Measurements from ENCODE around the gene AQP12B. TPM values are rescaled to one million over a fixed set of nuclear protein-coding genes. Genes with fewer than 3 reads are reported as not detected.
"Not testable (repeated sequence)": the region's sequence is repeated elsewhere in the genome, so short reads cannot be mapped to it uniquely, and the experiment has no call there.

The AQP12B gene
- total RNA-seq, 3 donors from 2014 or later (not counting 1 experiment from before 2014, with no cell fraction given): not detected

GRCh38 chr2:240662681-240663080 is 20.0 kb downstream of the AQP12B start:
- no peak overlapping the region for H3K27ac Mint-ChIP-seq
- Histone ChIP-seq H3K4me1 (ENCODE audit: control insufficient read depth, insufficient read depth, low read length) (no peaks in the 10 kb centered on the region), H3K27ac (ENCODE audit: low read length) (no peak overlapping the region), H3K9me3 (ENCODE audit: control insufficient read depth, insufficient read depth, low read length) (peaks cover 3% of the 10 kb centered on the region), H3K4me3 (ENCODE audit: low read length) (no peak overlapping the region), H3K36me3 (ENCODE audit: control insufficient read depth, insufficient read depth, low read length) (no peaks in the 10 kb centered on the region), H3K27me3 (ENCODE audit: control insufficient read depth, insufficient read depth, low read length) (peaks cover 10% of the 10 kb centered on the region)
- peaks cover 18% of the 10 kb centered on the region for H3K36me3 Mint-ChIP-seq
- no peak overlapping the region for H3K4me3 Mint-ChIP-seq
- no peak for TF ChIP-seq CTCF (IDR thresholded peaks at IDR 0.05)
- H3K9me3 Mint-ChIP-seq: peaks cover 6 to 7% of the 10 kb centered on the region in 2 donors
- H3K27me3 Mint-ChIP-seq (ENCODE audit: low read depth in 2 of 2): peaks cover 28 to 49% of the 10 kb centered on the region in 2 donors
- intact Hi-C loops (cut with micrococcal nuclease): no loop called here
- WGBS (ENCODE audit: insufficient coverage): 96% methylated on average over 3 of the region's 3 CpGs
- no peaks in the 10 kb centered on the region for H3K4me1 Mint-ChIP-seq
- no peak for ATAC-seq
- DNase-seq: no peak

- DNase-seq; H3K27me3 ChIP-seq (ENCODE audit: control insufficient read depth, insufficient read depth, low read length); H3K36me3 ChIP-seq (ENCODE audit: control insufficient read depth, insufficient read depth, low read length); H3K27ac Mint-ChIP-seq; H3K9me3 Mint-ChIP-seq; H3K4me3 Mint-ChIP-seq; H3K36me3 Mint-ChIP-seq; H3K9me3 ChIP-seq (ENCODE audit: control insufficient read depth, insufficient read depth, low read length); H3K4me3 ChIP-seq (ENCODE audit: low read length); ATAC-seq; H3K27ac ChIP-seq (ENCODE audit: low read length): not testable (repeated sequence)
- peaks cover 18% of the 10 kb centered on the region for H3K4me1 ChIP-seq (ENCODE audit: control insufficient read depth, insufficient read depth, low read length)
- intact Hi-C loops (cut with micrococcal nuclease): loop anchor here (5.0 kb wide), 1 partner anchor 38 kb away; no protein-coding TSS in a partner anchor
- 100% methylated on average over 4 of the region's 7 CpGs for WGBS (ENCODE audit: insufficient coverage)
- H3K4me1 Mint-ChIP-seq: peaks cover 9 to 15% of the 10 kb centered on the region in 2 donors
- peaks cover 23 to 26% of the 10 kb centered on the region in 2 donors for H3K27me3 Mint-ChIP-seq (ENCODE audit: low read depth in 2 of 2)
Observed at GRCh38 chr2:240659883-240660282, 22.8 kb downstream of the AQP12B start.

- Mint-ChIP-seq H3K27me3 (ENCODE audit: low read depth in 2 of 2) (peaks cover 17 to 25% of the 10 kb centered on the region in 2 donors), H3K27ac (peak overlapping the region; percentile 50 to 82), H3K4me1 (peaks cover 9 to 21% of the 10 kb centered on the region in 2 donors), H3K36me3 (no peaks in the 10 kb centered on the region), H3K9me3 (no peaks in the 10 kb centered on the region), H3K4me3 (peak overlapping the region; percentile 13)
- 52% methylated on average over 7 of the region's 10 CpGs for WGBS (ENCODE audit: insufficient coverage)
- intact Hi-C loops (cut with micrococcal nuclease): loop anchor here (5.0 kb wide), 1 partner anchor 34 kb away; no protein-coding TSS in a partner anchor
- H3K9me3 ChIP-seq (ENCODE audit: control insufficient read depth, insufficient read depth, low read length): no peaks in the 10 kb centered on the region
- DNase-seq (peak in 1 of 2 donors; percentile 39), ATAC-seq (peak; percentile 85 to 99 (median 97))
- H3K27me3 ChIP-seq (ENCODE audit: control insufficient read depth, insufficient read depth, low read length): no peaks in the 10 kb centered on the region
- no peak overlapping the region for H3K4me3 ChIP-seq (ENCODE audit: low read length)
- peaks cover 18% of the 10 kb centered on the region for H3K4me1 ChIP-seq (ENCODE audit: control insufficient read depth, insufficient read depth, low read length)
- H3K36me3 ChIP-seq (ENCODE audit: control insufficient read depth, insufficient read depth, low read length): no peaks in the 10 kb centered on the region
- no peak overlapping the region for H3K27ac ChIP-seq (ENCODE audit: low read length)
- TF ChIP-seq CTCF (IDR thresholded peaks at IDR 0.05): no peak
Observed at GRCh38 chr2:240655931-240656886, 26.5 kb downstream of the AQP12B start.

- 87% methylated on average over 2 of the region's 3 CpGs for WGBS (ENCODE audit: insufficient coverage)
- ATAC-seq: no peak
- H3K27me3 ChIP-seq (ENCODE audit: control insufficient read depth, insufficient read depth, low read length): no peaks in the 10 kb centered on the region
- no peak overlapping the region for H3K4me3 Mint-ChIP-seq
- H3K27me3 Mint-ChIP-seq (ENCODE audit: low read depth in 2 of 2): peaks cover 20 to 29% of the 10 kb centered on the region in 2 donors
- intact Hi-C loops (cut with micrococcal nuclease): no loop called here
- H3K4me3 ChIP-seq (ENCODE audit: low read length): no peak overlapping the region
- no peaks in the 10 kb centered on the region for H3K9me3 ChIP-seq (ENCODE audit: control insufficient read depth, insufficient read depth, low read length)
- TF ChIP-seq CTCF (IDR thresholded peaks at IDR 0.05): no peak
- H3K27ac ChIP-seq (ENCODE audit: low read length): no peak overlapping the region
- H3K4me1 ChIP-seq (ENCODE audit: control insufficient read depth, insufficient read depth, low read length): peaks cover 12% of the 10 kb centered on the region
- H3K36me3 Mint-ChIP-seq: no peaks in the 10 kb centered on the region
- peaks cover 7 to 23% of the 10 kb centered on the region in 2 donors for H3K4me1 Mint-ChIP-seq
- no peak for DNase-seq
- no peaks in the 10 kb centered on the region for H3K36me3 ChIP-seq (ENCODE audit: control insufficient read depth, insufficient read depth, low read length)
- H3K27ac Mint-ChIP-seq: no peak overlapping the region
- H3K9me3 Mint-ChIP-seq: no peaks in the 10 kb centered on the region
Observed at GRCh38 chr2:240651185-240651584, 31.5 kb downstream of the AQP12B start.

All from natural killer cell (primary cell).